GM21619 (cell line): ENCODE data around the gene SVIL.
A peak's percentile ranks its signal among the peaks of the same experiment; 100 is the strongest.
"Not testable (repeated sequence)": the region's sequence is repeated elsewhere in the genome, so short reads cannot be mapped to it uniquely, and the experiment has no call there.

ENCODE experiments used
- ATAC-seq: cut with Tn5 transposase; IDR thresholded peaks from one replicate; pipeline ENCODE4 v1.9.1; 2021; ENCODE audit not compliant: unreplicated experiment

The SVIL gene

GRCh38 chr10:29469481-29470354 lies 165.1 kb downstream of the SVIL start:
- no peak for ATAC-seq

- no peak for ATAC-seq
Observed at GRCh38 chr10:29465384-29465783, 169.4 kb downstream of the SVIL start.

GRCh38 chr10:29464671-29465171 lies 170.1 kb downstream of the SVIL start:
- ATAC-seq = not testable (repeated sequence)

- ATAC-seq = no peak
Observed at GRCh38 chr10:29461042-29461441, 173.7 kb downstream of the SVIL start.

GRCh38 chr10:29458190-29458589 lies 176.6 kb downstream of the SVIL start:
- not testable (repeated sequence) for ATAC-seq

- ATAC-seq = no peak
Observed at GRCh38 chr10:29455095-29455494, 179.7 kb downstream of the SVIL start.

- no peak for ATAC-seq
Observed at GRCh38 chr10:29454250-29454649, 180.5 kb downstream of the SVIL start.

GRCh38 chr10:29452546-29452945 lies 182.2 kb downstream of the SVIL start:
- ATAC-seq = no peak

- no peak for ATAC-seq
Observed at GRCh38 chr10:29451946-29452345, 182.8 kb downstream of the SVIL start.

GRCh38 chr10:29450405-29450804 lies 184.4 kb downstream of the SVIL start:
- no peak for ATAC-seq

- peak; percentile 86 for ATAC-seq
Observed at GRCh38 chr10:29448756-29449592, 185.8 kb downstream of the SVIL start.

- no peak for ATAC-seq
Observed at GRCh38 chr10:29448125-29448524, 186.6 kb downstream of the SVIL start.

GRCh38 chr10:29446327-29446726 lies 188.4 kb downstream of the SVIL start:
- ATAC-seq = no peak

- ATAC-seq = no peak
Observed at GRCh38 chr10:29443745-29444523, 190.8 kb downstream of the SVIL start.

GRCh38 chr10:29440981-29441380 lies 193.8 kb downstream of the SVIL start:
- ATAC-seq = no peak

- ATAC-seq = not testable (repeated sequence)
Observed at GRCh38 chr10:29439005-29439404, 195.8 kb downstream of the SVIL start.

- no peak for ATAC-seq
Observed at GRCh38 chr10:29438271-29438670, 196.5 kb downstream of the SVIL start.

- ATAC-seq = no peak
Observed at GRCh38 chr10:29437871-29438270, 196.9 kb downstream of the SVIL start.

- ATAC-seq = no peak
Observed at GRCh38 chr10:29435809-29436501, 198.8 kb downstream of the SVIL start.

GRCh38 chr10:29434111-29434510 lies 200.7 kb downstream of the SVIL start:
- no peak for ATAC-seq
